Endothelial cell of umbilical vein (primary cell): ENCODE data around the gene P2RX4. TPM values are rescaled to one million over a fixed set of nuclear protein-coding genes. Genes with fewer than 3 reads are reported as not detected.

Source experiments
- BruUV-seq: library from RNA; stranded (reverse); fragments of 400-500 nt; replicated peaks from 2 replicates; lab custom pipeline; 2021; lab: Mats Ljungman, UMichigan
- CTCF ChIA-PET: fragments of 300-600, 350-600 bp; sonication (Branson Sonifier 250); formaldehyde crosslinking; loops from one replicate; lab custom pipeline; 2021; ENCODE audit warnings: antibody characterized with exemption, inconsistent platforms; lab: Charles Lee
- POLR2A ChIA-PET: fragments of 300-600, 350-600 bp; sonication (Branson Sonifier 250); formaldehyde crosslinking; loops from one replicate; lab custom pipeline; 2021; ENCODE audit warnings: antibody characterized with exemption, inconsistent platforms; lab: Charles Lee
- DNase-seq: peaks from one replicate; pipeline ENCODE4 v3.0.0-alpha.2; 2011; ENCODE audit warnings: low read depth, low spot score
- FAIRE-seq: peaks from 2 replicates; lab custom pipeline; 2011; peaks lifted over from hg19 to GRCh38; lab: Jason Lieb, UNC
- H2AFZ ChIP-seq: 2 replicates; pipeline ENCODE4 v1.6.0; 2012; ENCODE audit warnings: low read depth, low read length, control low read depth, inconsistent platforms
- H3K27ac ChIP-seq: 2 replicates; pipeline ENCODE4 v1.5.1; 2011; ENCODE audit warnings: low read depth, mild to moderate bottlenecking, control low read depth, low read length, moderate library complexity; ENCODE audit not compliant: insufficient read depth
- H3K27me3 ChIP-seq, 2 experiments: 2 replicates each; pipeline versions ENCODE4 v1.6.0 to v1.6.1; 2011; ENCODE audit warnings: low read length in 2 of 2, mixed read lengths in 1 of 2; ENCODE audit not compliant: control insufficient read depth in 2 of 2, insufficient read depth in 2 of 2
- H3K36me3 ChIP-seq, 2 experiments: 2 replicates in 1 of 2; 3 replicates in 1 of 2; pipeline ENCODE4 v1.5.1; 2011; ENCODE audit warnings: low read length in 2 of 2, mild to moderate bottlenecking in 1 of 2, moderate library complexity in 1 of 2; ENCODE audit not compliant: control insufficient read depth in 2 of 2, insufficient read depth in 2 of 2; ENCODE audit errors: extremely low read depth in 1 of 2
- H3K4me1 ChIP-seq: 3 replicates; pipeline ENCODE4 v1.5.1; 2011; ENCODE audit warnings: mild to moderate bottlenecking, low read length; ENCODE audit not compliant: control insufficient read depth, insufficient read depth; ENCODE audit errors: extremely low read depth
- H3K4me2 ChIP-seq: 2 replicates; pipeline ENCODE4 v1.6.1; 2011; ENCODE audit warnings: low read length, control low read depth, mixed read lengths; ENCODE audit not compliant: insufficient read depth
- H3K4me3 ChIP-seq, 3 experiments: fragments of 200-600 bp in 1 of 3; sonication (generic), shearing (Covaris generic) in 1 of 3; replicated peaks in 1 of 3; 2 replicates each; pipeline ENCODE4 v1.5.1; 2011 to 2016; ENCODE audit warnings: control low read depth in 3 of 3, low read length in 3 of 3, mild to moderate bottlenecking in 2 of 3, inconsistent platforms in 1 of 3, low read depth in 1 of 3, moderate library complexity in 1 of 3; ENCODE audit not compliant: insufficient read depth in 1 of 3
- H3K79me2 ChIP-seq: 2 replicates; pipeline ENCODE4 v1.6.0; 2012; ENCODE audit warnings: low read length, inconsistent platforms; ENCODE audit not compliant: control insufficient read depth, insufficient read depth
- H3K9ac ChIP-seq: replicated peaks from 2 replicates; pipeline ENCODE3; 2011; ENCODE audit warnings: low read length, control low read depth; ENCODE audit not compliant: insufficient read depth; ENCODE audit errors: extremely low read depth
- H3K9me1 ChIP-seq: replicated peaks from 3 replicates; pipeline ENCODE4 v1.6.0; 2011; ENCODE audit warnings: mild to moderate bottlenecking, low read length; ENCODE audit not compliant: control insufficient read depth, insufficient read depth; ENCODE audit errors: extremely low read depth
- H3K9me3 ChIP-seq: replicated peaks from 2 replicates; pipeline ENCODE4 v1.5.1; 2012; ENCODE audit warnings: low read length, inconsistent platforms; ENCODE audit not compliant: control insufficient read depth, insufficient read depth
- H4K20me1 ChIP-seq: replicated peaks from 2 replicates; pipeline ENCODE3; 2011; ENCODE audit warnings: mild to moderate bottlenecking, low read length; ENCODE audit not compliant: control insufficient read depth, insufficient read depth; ENCODE audit errors: extremely low read depth
- EZH2 ChIP-seq: IDR thresholded peaks from 2 replicates; pipeline ENCODE4 v1.6.1; 2012; ENCODE audit warnings: borderline replicate concordance, low read depth, mild to moderate bottlenecking, moderate library complexity, low read length, inconsistent platforms; ENCODE audit not compliant: severe bottlenecking
- FOS ChIP-seq: IDR thresholded peaks from 2 replicates; pipeline ENCODE4 v1.6.1; 2011; ENCODE audit warnings: mild to moderate bottlenecking, low read length, moderate library complexity, borderline replicate concordance; ENCODE audit not compliant: insufficient read depth
- GATA2 ChIP-seq: IDR thresholded peaks from 2 replicates; pipeline ENCODE4 v1.7.0; 2011; ENCODE audit warnings: low read depth, mild to moderate bottlenecking, moderate library complexity, mixed read lengths, low read length; ENCODE audit not compliant: insufficient read length, insufficient read depth
- JUN ChIP-seq: IDR thresholded peaks from 2 replicates; pipeline ENCODE4 v1.6.1; 2011; ENCODE audit warnings: borderline replicate concordance, low read depth; ENCODE audit not compliant: insufficient read length, insufficient read depth
- MYC ChIP-seq: IDR thresholded peaks from one replicate; pipeline ENCODE4 v1.6.1; 2011; ENCODE audit warnings: mild to moderate bottlenecking, low read depth, low read length
- POLR2A ChIP-seq: IDR thresholded peaks from 2 replicates; pipeline ENCODE4 v1.6.1; 2012; ENCODE audit warnings: low read depth, mild to moderate bottlenecking, control low read depth, low read length
- POLR2AphosphoS5 ChIP-seq: IDR thresholded peaks from 2 replicates; pipeline ENCODE4 v1.6.1; 2012; ENCODE audit warnings: low read depth, mild to moderate bottlenecking, control low read depth, low read length, moderate library complexity; ENCODE audit not compliant: insufficient read depth
- dilution Hi-C: fragments of 300-500 bp; cut with MboI; formaldehyde crosslinking; loops from one replicate; pipeline ENCODE4 v1.15.0; 2019; ENCODE audit warnings: low sequenced_read_pairs; ENCODE audit not compliant: extremely low pct_ligation_motif_present
- intact Hi-C: fragments of 100-400 bp; cut with micrococcal nuclease; formaldehyde crosslinking; loops from one replicate; pipeline ENCODE4 v1.10.0; 2022
- polyA plus RNA-seq, 4 experiments: library from polyadenylated mRNA; depleted of rRNA in 3 of 4; stranded (reverse) in 3 of 4; unstranded in 1 of 4; fragments of >200 nt; gene quantifications; 2 replicates each; pipeline versions ENCODE4 v1.2.1 to v1.2.3, GENCODE V29; 2011 to 2012; ENCODE audit warnings: missing spikeins in 1 of 4
- total RNA-seq: library from RNA; stranded (reverse); gene quantifications from 2 replicates; pipeline ENCODE4 v1.2.3, GENCODE V29; 2021
- TF ChIP-seq, protein P1 (sequence below): IDR thresholded peaks from 2 replicates; pipeline ENCODE4 v1.6.1; 2011; ENCODE audit not compliant: insufficient read depth, insufficient read length
- TF ChIP-seq, protein P2 (sequence below), 2 donors: IDR thresholded peaks; 1 replicate in 1 of 2; 2 replicates in 1 of 2; pipeline ENCODE4 v1.5.1; 2011; ENCODE audit warnings: low read length in 2 of 2, mild to moderate bottlenecking in 2 of 2, moderate library complexity in 2 of 2, control low read depth in 1 of 2, inconsistent platforms in 1 of 2, low read depth in 1 of 2; ENCODE audit not compliant: insufficient read depth in 1 of 2; ENCODE audit errors: extremely low read depth in 1 of 2

Gene P2RX4
- total and polyA plus RNA-seq, 2 donors (not counting 3 experiments of a cell fraction or from before 2014, with no cell fraction given): 92.8 to 116 TPM

- TF ChIP-seq GATA2 (no peak), POLR2A (no peak), FOS (no peak), EZH2 (no peak), MYC (no peak), POLR2AphosphoS5 (no peak), JUN (no peak)
- TF ChIP-seq, protein P1, sequence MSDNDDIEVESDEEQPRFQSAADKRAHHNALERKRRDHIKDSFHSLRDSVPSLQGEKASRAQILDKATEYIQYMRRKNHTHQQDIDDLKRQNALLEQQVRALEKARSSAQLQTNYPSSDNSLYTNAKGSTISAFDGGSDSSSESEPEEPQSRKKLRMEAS: no peak
- TF ChIP-seq, protein P2, sequence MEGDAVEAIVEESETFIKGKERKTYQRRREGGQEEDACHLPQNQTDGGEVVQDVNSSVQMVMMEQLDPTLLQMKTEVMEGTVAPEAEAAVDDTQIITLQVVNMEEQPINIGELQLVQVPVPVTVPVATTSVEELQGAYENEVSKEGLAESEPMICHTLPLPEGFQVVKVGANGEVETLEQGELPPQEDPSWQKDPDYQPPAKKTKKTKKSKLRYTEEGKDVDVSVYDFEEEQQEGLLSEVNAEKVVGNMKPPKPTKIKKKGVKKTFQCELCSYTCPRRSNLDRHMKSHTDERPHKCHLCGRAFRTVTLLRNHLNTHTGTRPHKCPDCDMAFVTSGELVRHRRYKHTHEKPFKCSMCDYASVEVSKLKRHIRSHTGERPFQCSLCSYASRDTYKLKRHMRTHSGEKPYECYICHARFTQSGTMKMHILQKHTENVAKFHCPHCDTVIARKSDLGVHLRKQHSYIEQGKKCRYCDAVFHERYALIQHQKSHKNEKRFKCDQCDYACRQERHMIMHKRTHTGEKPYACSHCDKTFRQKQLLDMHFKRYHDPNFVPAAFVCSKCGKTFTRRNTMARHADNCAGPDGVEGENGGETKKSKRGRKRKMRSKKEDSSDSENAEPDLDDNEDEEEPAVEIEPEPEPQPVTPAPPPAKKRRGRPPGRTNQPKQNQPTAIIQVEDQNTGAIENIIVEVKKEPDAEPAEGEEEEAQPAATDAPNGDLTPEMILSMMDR (IDR thresholded peaks at IDR 0.05; ENCODE audit: extremely low read depth in 1 of 2, insufficient read depth in 1 of 2, low read depth in 1 of 2, low read length in 2 of 2): no peak
- BruUV-seq: no TSS peak
- ChIA-PET CTCF (no interaction called here), POLR2A (no interaction called here)
- Histone ChIP-seq H3K9ac (no peak overlapping the region), H3K27ac (no peak overlapping the region), H2AFZ (no peak overlapping the region), H3K4me1 (no peaks in the 10 kb centered on the region), H3K4me3 (no peak overlapping the region), H3K9me3 (no peaks in the 10 kb centered on the region), H3K4me2 (no peak overlapping the region), H4K20me1 (no peaks in the 10 kb centered on the region), H3K9me1 (no peaks in the 10 kb centered on the region), H3K36me3 (peaks cover 0 to 36% of the 10 kb centered on the region in 2 experiments), H3K27me3 (no peaks in the 10 kb centered on the region), H3K79me2 (no peaks in the 10 kb centered on the region)
- FAIRE-seq (no peak), DNase-seq (no peak)
- dilution Hi-C loops: no loop called here
- intact Hi-C loops: loop anchor here (5.0 kb wide), 1 partner anchor 50 kb away; the partner anchor contains the start of gene CAMKK2
These were observed 37.1 kb downstream of the P2RX4 start for GRCh38 chr12:121246893-121247557.
